B cell (primary cell): ENCODE data around the gene DEDD2. TPM values are rescaled to one million over a fixed set of nuclear protein-coding genes. Genes with fewer than 3 reads are reported as not detected.

Experiments used
- ATAC-seq: fragments of 200-7000 bp; cut with Tn5 transposase; one replicate; pipeline ENCODE4 v1.10.0; 2021; ENCODE audit warnings: low read depth, mild to moderate bottlenecking, moderate number of reproducible peaks, moderate library complexity
- CTCF ChIA-PET: fragments of 350-600 bp; sonication (Branson Sonifier 250); formaldehyde crosslinking; loops from one replicate; lab custom pipeline; 2021; ENCODE audit warnings: antibody characterized with exemption, inconsistent platforms; lab: Charles Lee
- POLR2A ChIA-PET: fragments of 350-600 bp; sonication (Branson Sonifier 250); formaldehyde crosslinking; loops from one replicate; lab custom pipeline; 2021; ENCODE audit warnings: antibody characterized with exemption; lab: Charles Lee
- DNase-seq: peaks from one replicate; pipeline ENCODE4 v3.0.0; 2013
- H2AFZ ChIP-seq: 2 replicates; pipeline ENCODE4 v1.6.1; 2012; ENCODE audit warnings: mild to moderate bottlenecking, low read depth, low read length; ENCODE audit not compliant: insufficient read depth, poor library complexity, severe bottlenecking
- H3K27ac ChIP-seq, 2 donors: 1 replicate in 1 of 2; 2 replicates in 1 of 2; pipeline ENCODE4 v1.5.1; 2012 to 2013; ENCODE audit warnings: low read length in 2 of 2, mild to moderate bottlenecking in 2 of 2, moderate library complexity in 1 of 2
- H3K27me3 ChIP-seq, 4 experiments: fragments of 200-600 bp in 1 of 4; sonication (generic) in 1 of 4; replicated peaks in 1 of 4; 1 replicate in 2 of 4; 2 replicates in 2 of 4; pipeline versions ENCODE4 v1.6.1 to v1.7.0; 2013 to 2016; ENCODE audit warnings: low read length in 3 of 4, mild to moderate bottlenecking in 2 of 4, mixed read lengths in 1 of 4, moderate library complexity in 1 of 4; ENCODE audit not compliant: insufficient read depth in 4 of 4, control insufficient read depth in 3 of 4; ENCODE audit errors: control extremely low read depth in 1 of 4
- H3K36me3 ChIP-seq, 2 experiments: replicated peaks in 1 of 2; 1 replicate in 1 of 2; 2 replicates in 1 of 2; pipeline versions ENCODE4 v1.6.1 to v1.7.1; 2013; ENCODE audit warnings: low read length in 1 of 2; ENCODE audit not compliant: insufficient read depth in 2 of 2, control insufficient read depth in 1 of 2; ENCODE audit errors: control extremely low read depth in 1 of 2, extremely low read depth in 1 of 2
- H3K4me1 ChIP-seq, 2 donors: fragments of 200-600 bp in 1 of 2; sonication (generic) in 1 of 2; 1 replicate in 1 of 2; 2 replicates in 1 of 2; pipeline versions ENCODE4 v1.5.1 to v1.6.1; 2013 to 2017; ENCODE audit warnings: low read length in 2 of 2; ENCODE audit not compliant: control insufficient read depth in 2 of 2, insufficient read depth in 2 of 2
- H3K4me2 ChIP-seq: replicated peaks from 2 replicates; pipeline ENCODE3; 2012; ENCODE audit warnings: mild to moderate bottlenecking, low read depth, low read length; ENCODE audit not compliant: poor library complexity, severe bottlenecking
- H3K4me3 ChIP-seq, 5 experiments: fragments of 200-600 bp in 1 of 5; sonication (generic) in 1 of 5; 1 replicate in 3 of 5; 2 replicates in 2 of 5; pipeline versions ENCODE4 v1.5.1 to v1.7.0; 2011 to 2016; ENCODE audit warnings: low read length in 4 of 5, mild to moderate bottlenecking in 4 of 5, low read depth in 2 of 5, control low read depth in 1 of 5, moderate library complexity in 1 of 5; ENCODE audit not compliant: insufficient read depth in 1 of 5; ENCODE audit errors: control extremely low read depth in 1 of 5, extremely low read depth in 1 of 5
- H3K79me2 ChIP-seq: fragments of 200-600 bp; sonication (generic); one replicate; pipeline ENCODE4 v1.6.0; 2016; ENCODE audit warnings: low read length; ENCODE audit not compliant: control insufficient read depth, insufficient read depth
- H3K9ac ChIP-seq: fragments of 200-600 bp; sonication (generic); 2 replicates; pipeline ENCODE4 v1.6.1; 2017; ENCODE audit warnings: mild to moderate bottlenecking, low read length, moderate library complexity
- H3K9me3 ChIP-seq, 3 donors: one replicate each; pipeline versions ENCODE4 v1.6.1 to v1.7.1; 2013; ENCODE audit warnings: low read length in 2 of 3; ENCODE audit not compliant: control insufficient read depth in 2 of 3, insufficient read depth in 1 of 3; ENCODE audit errors: control extremely low read depth in 1 of 3
- H4K20me1 ChIP-seq: 2 replicates; pipeline ENCODE4 v1.6.0; 2012; ENCODE audit warnings: mild to moderate bottlenecking, low read length; ENCODE audit not compliant: insufficient read depth, control insufficient read depth, poor library complexity, severe bottlenecking
- H3K27ac Mint-ChIP-seq: one replicate; pipeline ENCODE4 v1.8.0; 2021; ENCODE audit warnings: mixed read lengths
- H3K27me3 Mint-ChIP-seq: one replicate; pipeline ENCODE4 v1.8.0; 2021; ENCODE audit warnings: mixed read lengths
- H3K4me1 Mint-ChIP-seq: one replicate; pipeline ENCODE4 v1.8.0; 2021; ENCODE audit warnings: mixed read lengths
- H3K4me3 Mint-ChIP-seq: one replicate; pipeline ENCODE4 v1.8.0; 2021; ENCODE audit warnings: mixed read lengths
- H3K9me3 Mint-ChIP-seq: one replicate; pipeline ENCODE4 v1.8.0; 2022; ENCODE audit warnings: mixed read lengths; ENCODE audit not compliant: insufficient read depth
- CTCF ChIP-seq: fragments of 200-600 bp; IDR thresholded peaks from one replicate; pipeline ENCODE4 v1.8.0; 2022; ENCODE audit warnings: antibody characterized with exemption, mild to moderate bottlenecking
- EZH2 ChIP-seq: IDR thresholded peaks from 2 replicates; pipeline ENCODE4 v1.6.1; 2012; ENCODE audit warnings: borderline replicate concordance, low read depth, mild to moderate bottlenecking, moderate library complexity, low read length; ENCODE audit not compliant: insufficient read depth, poor library complexity, severe bottlenecking
- WGBS: methylation state at CpG from one replicate; pipeline ENCODE4 v1.1.5; 2013; ENCODE audit warnings: missing lambda C conversion rate; ENCODE audit not compliant: insufficient coverage; 5-methylcytosine and 5-hydroxymethylcytosine counted together
- intact Hi-C: fragments of 100-400 bp; cut with micrococcal nuclease; formaldehyde crosslinking; loops from one replicate; pipeline ENCODE4 v1.10.0; 2022
- polyA plus RNA-seq: library from polyadenylated mRNA; depleted of rRNA; stranded (reverse); fragments of >200 nt; gene quantifications from 2 replicates; pipeline ENCODE4 v1.2.3, GENCODE V29; 2012
- total RNA-seq, 2 donors: library from RNA; stranded (reverse); fragments of 120-200 nt in 1 of 2; gene quantifications; 1 replicate in 1 of 2; 2 replicates in 1 of 2; pipeline versions ENCODE4 v1.2.3 to v1.2.4, GENCODE V29; 2013 to 2022

The DEDD2 gene
- total and polyA plus RNA-seq, 2 donors (not counting 1 experiment from before 2014, with no cell fraction given), result 52.8 to 90.6 TPM

GRCh38 chr19:42170715-42171114 is 46.8 kb downstream of the DEDD2 start:
- H3K4me3 ChIP-seq, result no peak overlapping the region
- no peak overlapping the region for H3K27ac ChIP-seq
- WGBS, result 95% methylated on average over 16 of the region's 16 CpGs
- intact Hi-C loops, result no loop called here
- Mint-ChIP-seq H3K27ac (no peak overlapping the region), H3K4me3 (no peak overlapping the region), H3K9me3 (no peaks in the 10 kb centered on the region), H3K27me3 (peaks cover 5% of the 10 kb centered on the region), H3K4me1 (peaks cover under 1% of the 10 kb centered on the region)
- H3K9ac ChIP-seq, result no peak overlapping the region
- H3K4me2 ChIP-seq, result no peak overlapping the region
- H3K4me1 ChIP-seq, result peaks cover 2 to 3% of the 10 kb centered on the region in 2 donors
- no peak overlapping the region for H2AFZ ChIP-seq
- peaks cover 0 to 10% (median 4%) of the 10 kb centered on the region in 4 experiments for H3K27me3 ChIP-seq
- ATAC-seq (no peak), DNase-seq (no peak)
- no peak for TF ChIP-seq CTCF
- TF ChIP-seq EZH2, result no peak
- peaks cover under 1% of the 10 kb centered on the region for H4K20me1 ChIP-seq
- H3K79me2 ChIP-seq, result no peaks in the 10 kb centered on the region
- CTCF ChIA-PET, result no interaction called here
- POLR2A ChIA-PET, result no interaction called here
- H3K9me3 ChIP-seq, result no peaks in the 10 kb centered on the region
- no peaks in the 10 kb centered on the region for H3K36me3 ChIP-seq

GRCh38 chr19:42169486-42170413 is 47.7 kb downstream of the DEDD2 start:
- TF ChIP-seq EZH2 (no peak), CTCF (no peak)
- POLR2A ChIA-PET, result no interaction called here

More at GRCh38 chr19:42169486-42170413, 47.7 kb downstream of the DEDD2 start:
- intact Hi-C loops, result no loop called here
- 97% methylated on average over 12 of the region's 19 CpGs for WGBS
- H3K9me3 ChIP-seq, result no peaks in the 10 kb centered on the region
- no peak for DNase-seq
- H4K20me1 ChIP-seq, result no peaks in the 10 kb centered on the region
- no peaks in the 10 kb centered on the region for H3K27me3 Mint-ChIP-seq
- H3K4me3 Mint-ChIP-seq, result no peak overlapping the region
- no peaks in the 10 kb centered on the region for H3K36me3 ChIP-seq
- H3K79me2 ChIP-seq, result no peaks in the 10 kb centered on the region
- no peak overlapping the region for H3K27ac ChIP-seq
- peaks cover 0 to under 1% (median 0%) of the 10 kb centered on the region in 4 experiments for H3K27me3 ChIP-seq
- peaks cover 2% of the 10 kb centered on the region for H3K4me1 Mint-ChIP-seq
- no peaks in the 10 kb centered on the region for H3K9me3 Mint-ChIP-seq
- no peak for ATAC-seq
- H3K27ac Mint-ChIP-seq, result no peak overlapping the region
- no peaks in the 10 kb centered on the region for H3K4me1 ChIP-seq
- no peak overlapping the region for H3K4me2 ChIP-seq
- H3K9ac ChIP-seq, result no peak overlapping the region
- H2AFZ ChIP-seq, result no peak overlapping the region
- CTCF ChIA-PET, result no interaction called here
- H3K4me3 ChIP-seq, result no peak overlapping the region
